Measurements from ENCODE around the gene SPTB.

Gene SPTB

DNA sequence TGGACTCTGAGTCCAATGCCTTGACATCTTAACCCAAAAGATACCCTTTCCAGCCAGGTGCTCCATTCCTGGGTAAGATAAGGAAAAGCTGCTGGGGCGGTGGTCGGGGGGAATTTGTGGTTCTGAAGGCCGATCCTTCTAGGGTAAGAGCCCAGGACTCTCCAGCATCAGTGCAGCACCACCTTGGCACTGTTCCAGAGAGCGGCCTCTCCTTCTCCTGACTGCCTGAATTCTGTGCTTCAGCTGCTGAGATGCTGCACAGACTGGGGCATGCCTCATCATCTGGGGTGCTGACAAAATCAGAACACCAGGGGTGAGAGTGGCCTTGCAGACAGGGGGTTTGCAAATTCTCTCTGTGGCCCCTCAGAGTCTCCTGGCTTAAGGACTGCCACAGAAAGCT is 87.5 kb downstream of the SPTB start:
- TF ChIP-seq, protein P1, sequence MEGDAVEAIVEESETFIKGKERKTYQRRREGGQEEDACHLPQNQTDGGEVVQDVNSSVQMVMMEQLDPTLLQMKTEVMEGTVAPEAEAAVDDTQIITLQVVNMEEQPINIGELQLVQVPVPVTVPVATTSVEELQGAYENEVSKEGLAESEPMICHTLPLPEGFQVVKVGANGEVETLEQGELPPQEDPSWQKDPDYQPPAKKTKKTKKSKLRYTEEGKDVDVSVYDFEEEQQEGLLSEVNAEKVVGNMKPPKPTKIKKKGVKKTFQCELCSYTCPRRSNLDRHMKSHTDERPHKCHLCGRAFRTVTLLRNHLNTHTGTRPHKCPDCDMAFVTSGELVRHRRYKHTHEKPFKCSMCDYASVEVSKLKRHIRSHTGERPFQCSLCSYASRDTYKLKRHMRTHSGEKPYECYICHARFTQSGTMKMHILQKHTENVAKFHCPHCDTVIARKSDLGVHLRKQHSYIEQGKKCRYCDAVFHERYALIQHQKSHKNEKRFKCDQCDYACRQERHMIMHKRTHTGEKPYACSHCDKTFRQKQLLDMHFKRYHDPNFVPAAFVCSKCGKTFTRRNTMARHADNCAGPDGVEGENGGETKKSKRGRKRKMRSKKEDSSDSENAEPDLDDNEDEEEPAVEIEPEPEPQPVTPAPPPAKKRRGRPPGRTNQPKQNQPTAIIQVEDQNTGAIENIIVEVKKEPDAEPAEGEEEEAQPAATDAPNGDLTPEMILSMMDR (conservative IDR thresholded peaks at IDR 0.05; ENCODE audit: low read depth), result no peak
- no peak overlapping the region for H3K27ac ChIP-seq
- ChIA-PET CTCF (interaction anchor here (0.5 to 1.7 kb wide), 3 partner anchors 9 to 587 kb away, joined by 3 to 8 read pairs (median 3); no protein-coding TSS in a partner anchor), POLR2A (ENCODE audit: low non-redundant PET) (no interaction called here)
- DNase-seq (ENCODE audit: low spot score), result no peak

DNA sequence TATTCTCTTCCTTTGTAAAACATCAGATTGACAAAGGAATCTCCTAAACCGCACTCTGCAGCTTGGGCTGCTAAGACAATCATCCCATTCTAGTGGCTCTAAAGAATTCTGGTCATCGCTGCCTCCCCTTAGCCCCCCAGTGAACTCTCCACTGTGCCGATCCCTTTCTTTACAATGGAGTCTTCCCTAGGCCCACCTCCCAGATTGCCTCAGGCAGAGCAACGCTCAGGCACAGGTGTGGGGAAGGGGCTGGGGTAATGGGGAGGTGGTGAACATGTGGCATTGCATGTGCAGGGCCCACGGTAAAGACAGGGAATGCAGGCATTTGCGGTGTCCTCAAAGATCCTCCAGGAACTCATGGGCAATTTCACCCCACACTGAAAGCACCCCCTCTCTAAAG is 89.2 kb downstream of the SPTB start:
- DNase-seq (ENCODE audit: low spot score), result no peak
- H3K27ac ChIP-seq, result no peak overlapping the region
- CTCF ChIA-PET, result no interaction called here
- POLR2A ChIA-PET (ENCODE audit: low non-redundant PET), result no interaction called here
- TF ChIP-seq, protein P1 (conservative IDR thresholded peaks at IDR 0.05; ENCODE audit: low read depth), result no peak

DNA sequence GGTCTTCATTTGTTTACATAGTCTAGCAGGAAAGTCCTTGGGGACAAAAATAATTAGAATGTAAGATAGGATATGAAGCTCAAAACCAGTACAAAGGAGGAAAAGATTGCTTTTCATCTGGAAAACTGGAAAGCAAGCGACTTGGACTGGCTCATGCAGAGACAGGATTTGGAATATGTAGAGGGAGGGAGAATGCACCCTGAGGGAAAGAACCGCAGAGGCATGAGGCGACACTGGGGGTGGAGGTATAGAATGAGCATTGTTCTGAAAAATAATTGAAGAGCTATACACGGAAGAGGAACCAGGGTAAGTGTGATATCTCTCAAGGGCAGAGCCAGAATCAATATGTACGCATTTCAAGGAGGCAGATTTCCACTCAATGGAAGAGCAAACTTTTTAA is 90.0 kb downstream of the SPTB start:
- ChIA-PET POLR2A (ENCODE audit: low non-redundant PET) (no interaction called here), CTCF (interaction anchor here (0.6 kb wide), 1 partner anchor 1273 kb away, joined by 4 read pairs; no protein-coding TSS in a partner anchor)
- TF ChIP-seq, protein P1 (conservative IDR thresholded peaks at IDR 0.05; ENCODE audit: low read depth), result no peak
- H3K27ac ChIP-seq, result no peak overlapping the region
- no peak for DNase-seq (ENCODE audit: low spot score)

DNA sequence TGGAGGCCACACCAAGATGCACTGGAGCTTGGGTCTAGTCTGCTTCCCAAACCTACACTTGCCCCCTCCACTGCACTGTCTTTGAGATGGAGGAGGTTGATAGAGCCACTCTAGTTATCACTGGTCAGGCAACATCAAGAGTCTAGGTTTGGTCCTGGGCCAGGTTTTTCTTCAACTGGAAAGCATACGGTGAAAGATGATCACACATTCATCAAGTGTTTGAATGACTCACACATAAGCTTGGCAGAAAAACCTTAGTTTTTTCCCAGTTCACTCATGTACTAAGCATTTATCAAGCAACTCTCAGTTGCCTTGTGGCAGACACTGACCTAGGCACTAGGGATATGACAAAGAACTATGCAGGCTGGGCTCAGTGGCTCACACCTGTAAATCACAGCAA is 91.0 kb downstream of the SPTB start:
- CTCF ChIA-PET, result interaction anchor here (0.6 kb wide), 1 partner anchor 184 kb away, joined by 9 read pairs; no protein-coding TSS in a partner anchor
- POLR2A ChIA-PET (ENCODE audit: low non-redundant PET), result no interaction called here
- peak; percentile 75 for DNase-seq (ENCODE audit: low spot score)
- H3K27ac ChIP-seq, result peak overlapping the region; percentile 34; the same call in 1 of the 2 replicates
- TF ChIP-seq, protein P1 (conservative IDR thresholded peaks at IDR 0.05; ENCODE audit: low read depth), result no peak

DNA sequence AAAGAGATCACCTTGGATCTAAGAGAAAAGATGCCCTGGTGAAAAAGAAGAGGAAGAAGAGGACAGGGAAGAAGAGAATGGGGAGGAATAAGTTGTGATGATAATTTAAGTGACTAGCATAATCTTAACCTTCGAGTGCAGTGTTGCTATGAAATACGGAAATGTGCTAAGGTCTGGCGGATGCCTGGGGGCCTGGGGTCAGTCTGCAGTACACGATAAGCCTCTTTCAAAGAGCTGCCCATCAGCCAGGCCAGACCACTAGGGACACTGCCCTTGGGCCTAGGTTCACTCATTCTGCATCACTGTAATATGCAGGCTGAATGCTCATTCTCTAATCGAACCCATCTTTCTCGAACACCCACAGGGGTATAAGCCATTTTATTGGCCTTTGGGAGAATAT is 92.1 kb downstream of the SPTB start:
- no peak for DNase-seq (ENCODE audit: low spot score)
- ChIA-PET POLR2A (ENCODE audit: low non-redundant PET) (no interaction called here), CTCF (no interaction called here)
- H3K27ac ChIP-seq, result no peak overlapping the region
- TF ChIP-seq, protein P1 (conservative IDR thresholded peaks at IDR 0.05; ENCODE audit: low read depth), result no peak

DNA sequence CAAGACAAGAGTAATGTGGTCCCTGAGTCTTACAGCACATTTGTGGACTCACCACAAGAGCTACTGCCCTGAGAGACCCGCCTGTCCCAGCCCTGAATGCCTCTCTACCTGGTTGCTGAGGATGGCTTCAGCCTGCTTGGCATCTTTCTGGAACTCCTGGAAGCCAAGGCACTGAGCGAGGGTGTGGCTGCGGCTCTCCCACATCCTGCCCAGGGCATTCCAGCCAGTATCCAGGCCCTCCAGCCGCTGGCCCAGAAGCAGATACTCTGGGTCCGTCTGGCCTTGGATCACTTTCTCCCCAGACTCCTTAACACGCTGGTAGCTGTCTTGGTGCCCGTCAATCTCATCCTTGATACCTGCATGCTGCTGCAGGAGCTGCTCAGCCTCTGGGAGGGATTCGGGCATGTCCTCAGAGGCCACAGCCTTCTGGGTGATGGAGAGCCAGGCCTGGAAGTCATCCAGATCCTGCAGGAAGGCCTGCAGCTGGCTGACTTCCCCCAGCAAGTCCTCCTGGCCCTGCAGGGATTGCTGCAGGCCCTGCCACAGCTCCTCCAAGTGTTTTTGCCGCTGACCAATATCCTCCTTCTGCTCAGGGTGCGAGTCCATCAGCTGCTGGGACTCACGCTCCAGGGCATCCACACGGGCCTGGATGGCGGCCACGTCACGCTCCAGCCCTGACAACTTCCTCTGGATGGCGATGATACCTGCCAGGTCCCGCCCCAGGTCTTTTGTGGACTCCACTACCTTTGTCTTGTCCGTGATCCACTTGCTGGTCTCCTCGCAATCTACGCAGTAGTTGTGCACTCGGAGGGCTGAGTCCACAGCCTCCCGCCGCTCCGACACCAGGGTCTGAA is 93.2 kb downstream of the SPTB start:
- POLR2A ChIA-PET (ENCODE audit: low non-redundant PET), result no interaction called here
- peak overlapping the region; percentile 47 for H3K27ac ChIP-seq
- CTCF ChIA-PET, result interaction anchor here (0.5 to 0.6 kb wide), 2 partner anchors 12 to 120 kb away, joined by 3 to 4 read pairs; no protein-coding TSS in a partner anchor
- TF ChIP-seq, protein P1 (conservative IDR thresholded peaks at IDR 0.05; ENCODE audit: low read depth), result no peak
- no peak for DNase-seq (ENCODE audit: low spot score)
